Activated naive CD8-positive, alpha-beta T cell (primary cell): ENCODE results near the gene RMDN2.
"Not testable (repeated sequence)": the region's sequence is repeated elsewhere in the genome, so short reads cannot be mapped to it uniquely, and the experiment has no call there.

ENCODE experiments used
- H3K27ac Mint-ChIP-seq: one replicate; pipeline ENCODE4 v1.8.0; 2021; ENCODE audit warnings: mixed read lengths
- H3K27me3 Mint-ChIP-seq: one replicate; pipeline ENCODE4 v1.8.0; 2021; ENCODE audit warnings: mixed read lengths
- H3K36me3 Mint-ChIP-seq: one replicate; pipeline ENCODE4 v1.8.0; 2021; ENCODE audit warnings: mixed read lengths
- H3K4me1 Mint-ChIP-seq: one replicate; pipeline ENCODE4 v1.8.0; 2021; ENCODE audit warnings: low read depth, mixed read lengths
- H3K4me3 Mint-ChIP-seq: one replicate; pipeline ENCODE4 v1.8.0; 2021; ENCODE audit warnings: mild to moderate bottlenecking, mixed read lengths
- H3K9me3 Mint-ChIP-seq: one replicate; pipeline ENCODE4 v1.8.0; 2021; ENCODE audit warnings: low read depth, mixed read lengths

Gene RMDN2

GRCh38 chr2:37934591-37935513, 9.8 kb downstream of the RMDN2 start:
- no peaks in the 10 kb centered on the region for H3K27me3 Mint-ChIP-seq
- peak overlapping the region; percentile 76 for H3K4me3 Mint-ChIP-seq
- H3K27ac Mint-ChIP-seq = peak overlapping the region; percentile 69
- H3K4me1 Mint-ChIP-seq = peaks cover 49% of the 10 kb centered on the region
- peaks cover 13% of the 10 kb centered on the region for H3K9me3 Mint-ChIP-seq
- H3K36me3 Mint-ChIP-seq = peaks cover 22% of the 10 kb centered on the region

- not testable (repeated sequence) for H3K27ac Mint-ChIP-seq, H3K4me3 Mint-ChIP-seq, H3K27me3 Mint-ChIP-seq
- peaks cover 16% of the 10 kb centered on the region for H3K9me3 Mint-ChIP-seq
- peaks cover 49% of the 10 kb centered on the region for H3K4me1 Mint-ChIP-seq
- H3K36me3 Mint-ChIP-seq = peaks cover 21% of the 10 kb centered on the region
Observed at GRCh38 chr2:37937568-37937967, 12.5 kb downstream of the RMDN2 start.

DNA sequence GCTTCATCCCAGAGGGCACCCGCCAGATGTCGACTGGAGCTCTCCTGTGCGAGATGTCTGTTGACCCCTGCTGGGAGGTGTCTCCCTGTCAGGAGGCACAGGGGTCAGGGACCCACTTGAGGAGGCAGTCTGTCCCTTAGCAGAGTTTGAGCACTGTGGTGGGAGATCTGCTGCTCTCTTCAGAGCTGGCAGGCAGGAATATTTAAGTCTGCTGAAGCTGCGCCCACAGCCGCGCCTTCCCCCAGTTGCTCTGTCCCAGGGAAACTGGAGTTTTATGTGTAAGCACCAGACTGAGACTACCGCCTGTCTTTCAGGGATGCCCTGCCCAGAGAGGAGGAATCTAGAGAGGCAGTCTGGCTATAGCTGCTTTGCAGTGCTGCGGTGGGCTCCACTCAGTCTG, 16.2 kb downstream of the RMDN2 start:
- H3K4me3 Mint-ChIP-seq, H3K27ac Mint-ChIP-seq, H3K27me3 Mint-ChIP-seq: not testable (repeated sequence)
- peaks cover 24% of the 10 kb centered on the region for H3K36me3 Mint-ChIP-seq
- peaks cover 25% of the 10 kb centered on the region for H3K4me1 Mint-ChIP-seq
- peaks cover 16% of the 10 kb centered on the region for H3K9me3 Mint-ChIP-seq

- Mint-ChIP-seq H3K4me3 (no peak overlapping the region), H3K36me3 (peaks cover 9% of the 10 kb centered on the region), H3K27me3 (no peaks in the 10 kb centered on the region), H3K4me1 (peaks cover 8% of the 10 kb centered on the region), H3K9me3 (peaks cover 7% of the 10 kb centered on the region), H3K27ac (no peak overlapping the region)
Observed at GRCh38 chr2:37944268-37944667, 19.2 kb downstream of the RMDN2 start.

GRCh38 chr2:37947306-37947705, 22.2 kb downstream of the RMDN2 start:
- H3K27me3 Mint-ChIP-seq = no peaks in the 10 kb centered on the region
- peaks cover 9% of the 10 kb centered on the region for H3K36me3 Mint-ChIP-seq
- H3K9me3 Mint-ChIP-seq = no peaks in the 10 kb centered on the region
- H3K4me1 Mint-ChIP-seq = no peaks in the 10 kb centered on the region
- no peak overlapping the region for H3K4me3 Mint-ChIP-seq
- no peak overlapping the region for H3K27ac Mint-ChIP-seq

DNA sequence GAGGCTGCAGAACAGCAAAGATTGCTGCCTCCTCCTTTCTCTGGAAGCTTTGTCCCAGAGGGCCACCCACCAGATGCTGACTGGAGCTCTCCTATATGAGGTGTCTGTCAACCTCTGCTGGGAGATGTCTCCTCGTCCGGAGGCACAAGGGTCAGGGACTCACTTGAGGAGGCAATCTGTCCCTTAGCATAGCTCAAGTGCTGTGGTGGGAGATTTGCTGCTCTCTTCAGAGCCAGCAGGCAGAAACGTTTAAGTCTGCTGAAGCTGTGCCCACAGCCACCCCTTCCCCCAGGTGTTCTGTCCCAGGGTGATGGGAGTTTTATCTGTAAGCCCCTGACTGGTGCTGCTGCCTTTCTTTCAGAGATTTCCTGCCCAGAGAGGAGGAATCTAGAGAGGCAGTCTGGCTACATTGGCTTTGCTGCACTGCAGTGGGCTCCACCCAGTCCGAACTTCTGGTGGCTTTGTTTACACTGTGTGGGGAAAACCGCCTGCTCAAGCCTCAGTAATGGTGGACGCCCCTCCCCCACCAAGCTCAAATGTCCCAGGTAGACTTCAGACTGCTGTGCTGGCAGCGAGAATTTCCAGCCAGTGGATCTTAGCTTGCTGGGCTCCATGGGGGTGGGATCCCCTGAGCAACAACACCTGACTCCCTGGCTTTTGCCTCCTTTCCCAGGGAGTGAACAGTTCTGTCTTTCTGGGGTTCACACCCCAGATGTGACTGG, 37.1 kb downstream of the RMDN2 start:
- H3K36me3 Mint-ChIP-seq = peaks cover 37% of the 10 kb centered on the region
- not testable (repeated sequence) for H3K4me1 Mint-ChIP-seq, H3K4me3 Mint-ChIP-seq, H3K27ac Mint-ChIP-seq, H3K27me3 Mint-ChIP-seq
- peaks cover 22% of the 10 kb centered on the region for H3K9me3 Mint-ChIP-seq

DNA sequence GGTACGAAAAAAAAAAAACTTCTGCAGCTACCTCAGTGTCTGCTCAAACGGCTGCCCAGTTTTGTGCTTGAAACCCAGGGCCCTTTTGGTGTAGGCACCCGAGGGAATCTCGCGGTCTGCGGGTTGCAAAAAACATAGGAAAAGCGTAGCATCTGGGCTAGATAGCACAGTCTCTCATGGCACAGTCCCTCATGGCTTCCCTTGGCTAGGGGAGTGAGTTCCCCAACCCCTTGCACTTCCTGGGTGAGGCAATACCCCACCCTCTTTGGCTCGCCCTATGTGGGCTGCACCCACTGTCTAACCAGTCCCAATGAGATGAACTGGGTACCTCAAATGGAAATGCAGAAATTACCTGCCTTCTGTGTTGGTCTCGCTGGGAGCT, 37.6 kb downstream of the RMDN2 start:
- H3K4me1 Mint-ChIP-seq, H3K27me3 Mint-ChIP-seq, H3K4me3 Mint-ChIP-seq, H3K27ac Mint-ChIP-seq: not testable (repeated sequence)
- Mint-ChIP-seq H3K36me3 (peaks cover 39% of the 10 kb centered on the region), H3K9me3 (peaks cover 23% of the 10 kb centered on the region)

GRCh38 chr2:37963901-37964300, 38.8 kb downstream of the RMDN2 start:
- H3K27ac Mint-ChIP-seq, H3K27me3 Mint-ChIP-seq, H3K4me3 Mint-ChIP-seq, H3K4me1 Mint-ChIP-seq: not testable (repeated sequence)
- peaks cover 35% of the 10 kb centered on the region for H3K36me3 Mint-ChIP-seq
- peaks cover 21% of the 10 kb centered on the region for H3K9me3 Mint-ChIP-seq

DNA sequence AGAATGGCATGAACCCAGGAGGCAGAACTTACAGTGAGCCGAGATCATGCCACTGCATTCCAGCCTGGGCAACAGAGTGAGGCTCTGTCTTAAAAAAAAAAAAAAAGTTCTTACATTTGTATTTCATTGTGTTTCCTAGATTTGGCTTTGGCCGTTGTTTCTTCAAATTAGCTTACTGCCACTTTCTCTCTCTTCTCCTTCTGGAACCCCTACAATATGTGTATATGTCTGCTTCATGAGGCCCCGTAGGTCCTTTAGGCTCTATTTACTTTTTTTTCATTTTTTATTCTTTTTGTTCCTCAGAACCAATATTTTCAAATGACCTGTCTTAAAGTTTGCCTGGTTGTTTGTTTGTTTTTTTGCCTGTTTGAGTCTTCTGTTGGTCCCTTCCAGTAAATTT, 41.2 kb downstream of the RMDN2 start:
- Mint-ChIP-seq H3K4me1 (no peaks in the 10 kb centered on the region), H3K27me3 (no peaks in the 10 kb centered on the region), H3K36me3 (peaks cover 18% of the 10 kb centered on the region), H3K27ac (no peak overlapping the region), H3K4me3 (no peak overlapping the region), H3K9me3 (peaks cover 15% of the 10 kb centered on the region)

DNA sequence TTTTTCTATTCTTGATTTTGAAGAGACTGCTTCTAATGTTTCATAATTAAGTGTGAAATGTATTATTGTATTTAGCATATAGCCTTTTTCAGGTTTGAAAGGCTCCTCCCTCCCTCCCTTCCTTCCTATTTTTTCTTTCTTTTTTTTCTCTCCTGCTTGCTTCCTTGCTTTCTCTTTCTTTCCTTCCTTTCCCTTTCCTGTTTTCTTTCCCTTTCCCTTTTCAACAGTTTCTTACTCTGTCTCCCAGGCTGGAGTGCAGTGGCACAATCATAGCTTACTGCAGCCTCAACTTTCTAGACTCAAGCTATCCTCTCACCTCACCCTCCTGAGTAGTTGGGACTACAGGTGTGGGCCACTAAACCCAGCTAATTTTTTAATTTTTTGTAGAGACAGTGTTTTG, 44.6 kb downstream of the RMDN2 start:
- Mint-ChIP-seq H3K36me3 (peaks cover 13% of the 10 kb centered on the region), H3K27ac (no peak overlapping the region), H3K9me3 (peaks cover 10% of the 10 kb centered on the region), H3K4me1 (no peaks in the 10 kb centered on the region), H3K4me3 (no peak overlapping the region), H3K27me3 (no peaks in the 10 kb centered on the region)

DNA sequence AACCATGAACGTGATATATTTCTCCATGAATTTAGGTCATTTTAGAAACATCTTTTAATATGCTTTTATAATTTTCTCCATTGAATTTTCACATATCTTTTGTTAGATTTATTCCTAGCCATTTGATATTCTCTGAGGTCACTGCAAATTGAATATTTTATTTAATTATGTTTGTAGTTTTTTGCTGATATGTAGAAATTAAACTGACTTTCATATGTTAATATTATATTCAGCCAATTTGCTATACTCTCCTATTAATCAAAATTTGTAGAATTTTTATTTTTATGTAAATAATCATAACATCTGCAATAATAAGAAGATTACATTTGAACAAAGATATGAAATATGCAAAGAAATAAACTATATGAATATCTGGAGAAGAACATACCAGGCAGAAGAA, 46.9 kb downstream of the RMDN2 start:
- Mint-ChIP-seq H3K4me3 (no peak overlapping the region), H3K27me3 (no peaks in the 10 kb centered on the region), H3K36me3 (peaks cover 10% of the 10 kb centered on the region), H3K4me1 (no peaks in the 10 kb centered on the region), H3K9me3 (peaks cover 4% of the 10 kb centered on the region), H3K27ac (no peak overlapping the region)

DNA sequence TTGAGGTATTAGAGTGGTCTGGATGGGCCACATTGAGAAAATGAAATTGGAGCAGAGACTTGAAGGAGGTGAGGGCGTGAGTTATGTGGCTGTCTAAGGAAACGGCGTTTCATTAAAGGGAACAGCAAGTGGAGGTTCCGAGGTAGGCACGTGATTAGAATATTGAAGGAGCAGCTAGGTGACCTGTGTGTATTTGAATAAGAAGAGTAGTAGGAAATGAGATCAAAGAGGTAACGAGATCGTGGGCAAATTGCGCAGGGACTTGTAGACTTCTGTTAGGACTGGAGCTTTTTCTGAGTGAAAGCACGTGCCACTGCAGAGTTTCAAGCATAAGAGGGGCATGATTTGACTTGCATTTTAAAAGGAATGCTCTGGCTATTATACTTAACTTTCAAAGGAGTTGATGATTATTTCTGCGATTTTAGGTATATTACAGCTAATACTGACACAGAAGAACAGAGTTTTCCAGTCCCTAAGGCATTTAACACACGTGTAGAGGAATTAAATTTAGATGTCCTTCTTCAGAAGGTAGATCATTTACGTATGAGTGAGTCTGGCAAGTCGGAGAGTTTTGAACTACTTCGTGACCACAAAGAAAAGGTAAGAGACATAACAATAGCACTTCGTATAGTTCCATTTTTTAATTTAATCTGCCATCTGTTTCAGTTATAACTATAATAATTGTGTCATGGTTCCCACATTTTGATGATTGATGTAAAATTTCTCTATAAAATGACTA, 48.7 kb downstream of the RMDN2 start:
- Mint-ChIP-seq H3K36me3 (peaks cover 5% of the 10 kb centered on the region), H3K9me3 (no peaks in the 10 kb centered on the region), H3K27ac (no peak overlapping the region), H3K27me3 (no peaks in the 10 kb centered on the region), H3K4me3 (no peak overlapping the region), H3K4me1 (no peaks in the 10 kb centered on the region)

- Mint-ChIP-seq H3K27me3 (no peaks in the 10 kb centered on the region), H3K36me3 (peaks cover 5% of the 10 kb centered on the region), H3K4me3 (no peak overlapping the region), H3K4me1 (no peaks in the 10 kb centered on the region), H3K9me3 (no peaks in the 10 kb centered on the region), H3K27ac (no peak overlapping the region)
Observed at GRCh38 chr2:37975808-37976207, 50.7 kb downstream of the RMDN2 start.

DNA sequence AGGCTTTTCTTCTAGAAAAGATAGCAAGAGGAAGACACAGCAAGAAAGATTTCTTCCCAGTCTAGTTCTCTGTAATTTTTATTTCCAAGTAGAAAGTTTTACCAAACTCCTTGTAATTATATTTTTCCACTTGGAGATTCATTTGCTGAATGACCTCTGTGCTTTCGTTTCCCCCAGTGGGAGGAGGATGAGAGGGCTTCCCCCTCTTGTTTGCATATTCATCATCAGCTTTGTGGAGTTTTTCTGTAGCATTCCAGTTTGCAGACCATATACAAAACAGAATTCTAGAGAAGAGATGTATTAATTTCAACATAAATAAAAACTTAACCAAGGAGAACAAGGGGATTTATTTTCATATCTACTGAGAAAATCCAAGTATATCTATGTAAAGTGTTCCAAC, 51.3 kb downstream of the RMDN2 start:
- no peaks in the 10 kb centered on the region for H3K4me1 Mint-ChIP-seq
- no peaks in the 10 kb centered on the region for H3K9me3 Mint-ChIP-seq
- no peak overlapping the region for H3K4me3 Mint-ChIP-seq
- no peak overlapping the region for H3K27ac Mint-ChIP-seq
- peaks cover 5% of the 10 kb centered on the region for H3K36me3 Mint-ChIP-seq
- no peaks in the 10 kb centered on the region for H3K27me3 Mint-ChIP-seq

- H3K4me3 Mint-ChIP-seq = no peak overlapping the region
- H3K27me3 Mint-ChIP-seq = no peaks in the 10 kb centered on the region
- H3K36me3 Mint-ChIP-seq = peaks cover 8% of the 10 kb centered on the region
- no peaks in the 10 kb centered on the region for H3K9me3 Mint-ChIP-seq
- no peak overlapping the region for H3K27ac Mint-ChIP-seq
- H3K4me1 Mint-ChIP-seq = no peaks in the 10 kb centered on the region
Observed at GRCh38 chr2:37982147-37982582, 57.1 kb downstream of the RMDN2 start.
